T-helper 22 cell (primary cell): ENCODE results near the gene C16orf95.

Source experiments
- DNase-seq: peaks from one replicate; pipeline ENCODE4 v3.0.0-alpha.2; 2020; ENCODE audit warnings: low read depth

C16orf95 gene

GRCh38 chr16:87332150-87332549, 15.0 kb upstream of the C16orf95 start:
- DNase-seq: no peak

GRCh38 chr16:87331241-87331801, 14.1 kb upstream of the C16orf95 start:
- DNase-seq: no peak

GRCh38 chr16:87330646-87331045, 13.5 kb upstream of the C16orf95 start:
- DNase-seq: no peak

GRCh38 chr16:87330257-87330624, 13.0 kb upstream of the C16orf95 start:
- DNase-seq: no peak

DNA sequence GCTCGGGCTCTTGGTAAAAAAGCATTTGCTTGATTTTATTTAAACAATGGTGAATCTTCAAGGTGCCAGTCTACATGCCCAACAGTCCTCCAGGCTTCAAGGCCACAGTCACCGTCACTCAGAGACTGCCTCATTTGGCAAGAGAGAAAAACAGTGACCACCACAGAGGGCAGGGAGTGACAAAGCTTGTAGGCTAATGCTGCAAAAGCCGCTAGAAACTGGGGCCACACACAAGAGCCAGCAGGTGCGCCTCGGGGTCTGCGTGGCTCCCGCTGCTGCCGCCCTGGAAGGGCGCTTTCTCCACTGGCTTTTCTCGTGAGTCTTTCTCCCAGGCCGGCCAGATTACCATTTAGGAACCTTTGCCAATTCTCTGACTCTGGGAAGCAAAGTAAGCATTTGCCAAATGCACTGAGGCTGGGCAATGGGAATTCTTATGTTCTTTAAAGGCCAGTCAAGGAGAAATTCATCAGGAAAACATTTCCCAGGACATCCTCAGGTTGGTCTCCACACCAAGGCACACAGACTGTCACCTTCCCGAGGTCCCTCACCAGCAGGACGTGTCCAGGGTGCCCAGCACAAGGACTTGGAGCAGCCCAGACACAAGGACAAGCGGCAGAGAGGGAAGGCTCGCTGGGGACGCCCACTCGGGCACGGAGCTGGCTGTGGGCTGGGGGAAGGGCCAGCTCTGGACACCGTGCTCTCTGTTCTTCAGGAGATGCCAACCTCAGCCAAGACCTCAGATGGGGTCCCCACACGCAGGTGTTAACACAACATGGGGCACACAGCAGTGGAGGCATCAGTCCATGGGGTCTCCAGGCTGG, 12.5 kb upstream of the C16orf95 start:
- DNase-seq: no peak

DNA sequence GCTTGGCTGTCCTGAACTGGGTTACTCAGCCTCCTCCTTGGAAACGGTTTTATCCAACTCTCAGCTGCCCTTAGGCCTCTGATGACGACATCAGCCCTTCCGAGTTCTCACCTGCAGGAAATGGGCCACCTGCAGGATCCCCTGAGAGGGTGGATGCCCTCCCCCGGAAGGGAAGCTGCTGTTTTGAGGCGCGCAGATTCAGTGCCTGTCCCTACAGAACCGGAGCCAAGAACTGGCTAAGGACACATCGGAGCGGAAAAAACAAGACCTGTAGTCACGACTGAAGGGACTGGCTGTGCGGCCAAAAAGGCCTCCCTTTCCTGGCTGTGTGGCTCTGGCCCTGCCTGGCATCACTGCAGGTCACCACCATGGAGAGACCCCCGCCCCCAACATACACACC, 11.7 kb upstream of the C16orf95 start:
- no peak for DNase-seq

- DNase-seq: no peak
Measured at GRCh38 chr16:87327798-87328495, 10.8 kb upstream of the C16orf95 start.

DNA sequence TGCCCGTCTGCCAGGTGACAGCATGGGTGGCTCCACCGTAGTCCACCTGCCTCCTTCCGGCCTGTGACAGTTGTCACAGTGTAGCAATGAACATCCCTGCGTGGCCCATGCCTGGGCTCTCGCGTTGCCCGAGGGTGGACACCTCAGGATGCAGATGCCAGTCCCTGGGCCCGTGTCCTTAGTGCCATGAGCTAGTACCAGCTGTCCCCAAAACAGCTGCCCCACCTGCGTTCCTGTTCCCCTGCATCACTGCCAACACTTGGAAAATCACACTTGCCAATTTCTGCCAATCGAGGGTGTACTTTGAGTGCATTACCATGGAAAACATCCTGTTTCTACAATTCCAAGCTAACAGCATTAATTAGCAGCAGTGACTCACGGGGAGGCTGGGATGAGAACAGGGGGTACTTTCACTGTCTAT, 9.0 kb upstream of the C16orf95 start:
- DNase-seq: no peak

- no peak for DNase-seq
Measured at GRCh38 chr16:87325423-87325858, 8.2 kb upstream of the C16orf95 start.

GRCh38 chr16:87324411-87325275, 7.5 kb upstream of the C16orf95 start:
- DNase-seq: no peak

DNA sequence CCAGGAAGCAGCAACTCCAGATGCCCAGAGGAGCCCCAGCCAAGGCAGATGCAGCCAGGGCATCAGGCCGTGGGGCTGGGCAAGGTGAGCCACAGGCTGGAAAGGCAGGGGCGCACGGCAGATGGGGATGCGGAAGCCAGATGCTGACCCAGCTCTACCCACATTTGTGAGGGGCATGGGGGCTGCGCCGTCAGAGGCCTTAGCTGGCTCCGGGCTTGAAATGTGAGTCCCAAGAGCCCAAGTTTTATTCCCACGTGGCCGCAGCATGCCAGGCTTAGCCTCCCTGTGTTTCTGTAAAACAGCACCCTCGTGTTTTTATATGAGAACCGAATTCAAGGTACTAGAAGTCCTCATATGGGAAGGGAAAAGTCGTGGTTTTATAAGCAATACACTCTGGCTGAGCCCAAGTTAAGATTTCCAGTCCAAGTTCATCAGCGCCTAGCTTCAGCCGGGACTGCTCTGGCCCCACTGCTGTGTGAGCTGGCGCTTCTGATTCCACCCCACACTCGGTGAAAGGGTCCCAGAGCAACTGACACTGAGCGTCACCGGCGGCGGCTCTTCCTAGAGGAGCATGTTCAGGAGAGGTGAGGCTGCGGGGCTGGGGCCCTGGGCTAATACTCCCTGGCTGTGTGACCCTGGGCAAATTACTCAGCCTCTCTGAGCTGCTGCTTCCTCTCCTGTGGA, 6.7 kb upstream of the C16orf95 start:
- DNase-seq: no peak

DNA sequence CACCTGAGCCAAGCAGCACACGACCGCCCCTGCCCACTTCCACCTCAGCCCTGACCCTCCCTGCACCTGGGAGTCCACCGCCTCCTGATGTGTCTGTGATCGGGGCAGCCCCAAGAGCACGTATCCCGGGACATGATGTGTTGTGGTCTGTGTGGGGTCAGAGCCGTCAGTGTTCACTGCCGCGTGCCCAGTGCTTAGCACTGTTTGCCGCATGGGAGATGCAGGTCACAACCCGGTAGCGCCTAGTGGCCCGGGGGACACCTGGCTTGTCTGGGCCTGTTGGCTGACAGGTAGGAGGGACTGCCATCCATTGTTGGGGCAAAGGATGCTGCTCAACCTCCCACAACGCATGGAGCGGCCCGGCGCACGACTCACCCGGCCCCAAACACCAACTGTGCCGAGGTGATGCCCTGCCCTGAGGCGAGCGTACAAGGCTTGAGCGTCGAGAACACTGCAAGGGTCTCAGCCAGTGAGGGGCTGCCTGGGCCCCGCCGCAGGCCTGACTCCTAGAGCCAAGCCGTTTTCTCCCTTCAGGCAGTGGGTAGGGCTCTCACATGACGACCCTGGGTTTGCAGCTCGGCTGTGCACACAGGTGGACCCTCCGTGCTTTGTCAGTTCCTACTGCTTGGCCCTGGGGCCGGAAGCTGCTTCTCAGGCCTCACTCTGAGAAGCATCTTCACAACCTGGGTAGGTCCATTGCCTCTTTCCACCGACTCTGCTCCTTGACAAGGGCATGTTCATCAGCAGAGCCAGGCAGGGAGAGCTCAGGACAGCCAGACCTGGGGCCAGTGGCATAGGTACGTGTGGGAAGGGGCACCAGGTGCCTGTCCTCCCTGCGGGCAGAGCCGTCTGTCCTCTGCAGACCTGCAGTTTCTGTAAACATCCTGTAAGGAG, 5.9 kb upstream of the C16orf95 start:
- DNase-seq: no peak

DNA sequence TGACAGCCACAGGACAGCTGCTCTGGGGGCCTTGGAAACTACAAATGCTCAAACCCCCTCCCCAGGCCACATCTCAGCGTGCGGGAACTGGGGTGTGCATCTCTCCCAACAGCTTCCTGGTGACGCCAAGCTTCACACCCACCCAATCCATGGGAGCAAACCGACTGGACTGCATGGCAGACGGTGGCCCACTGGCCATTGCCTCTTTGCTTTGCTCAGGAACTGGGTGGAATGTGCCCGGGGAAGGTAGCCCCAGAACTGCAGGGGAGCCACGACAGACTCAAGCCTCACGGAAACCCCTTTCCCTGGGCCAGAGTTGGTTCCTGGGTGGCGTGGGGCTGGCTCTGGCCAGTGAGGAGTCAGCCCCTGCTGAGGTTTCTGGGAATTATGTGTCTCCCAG, 5.2 kb upstream of the C16orf95 start:
- DNase-seq: no peak

DNA sequence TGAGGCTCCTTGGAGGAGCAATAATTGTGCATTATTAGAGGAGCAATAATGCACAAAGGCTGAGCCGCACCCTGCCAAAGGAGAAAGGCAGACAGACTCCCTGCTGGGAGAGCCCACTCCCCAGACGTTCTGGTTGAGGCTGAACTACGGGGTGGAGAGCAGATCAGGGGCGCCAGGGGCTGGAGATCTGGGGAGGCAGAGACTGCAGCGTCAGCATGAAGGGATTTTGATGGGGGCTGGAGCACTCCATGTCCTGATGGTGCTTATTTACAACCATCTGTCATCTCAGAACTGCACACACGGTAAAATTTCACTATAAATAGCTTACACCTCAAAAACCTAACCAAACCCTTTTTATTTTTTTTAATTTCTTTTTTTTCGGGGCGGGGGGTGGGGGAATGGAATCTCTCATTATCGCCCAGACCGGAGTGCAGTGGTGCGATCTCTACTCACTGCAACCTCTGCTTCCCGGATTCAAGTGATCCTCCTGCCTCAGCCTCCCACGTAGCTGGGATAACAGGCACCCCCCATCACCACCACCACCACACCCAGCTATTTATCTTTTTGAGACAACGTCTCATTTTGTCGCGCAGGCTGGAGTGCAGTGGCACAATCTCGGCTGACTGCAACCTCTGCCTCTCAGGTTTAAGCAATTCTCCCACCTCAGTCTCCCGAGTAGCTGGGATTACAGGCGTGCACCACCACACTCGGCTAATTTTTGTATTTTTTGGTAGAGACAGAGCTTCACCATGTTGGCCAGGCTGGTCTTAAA, 4.3 kb upstream of the C16orf95 start:
- no peak for DNase-seq

GRCh38 chr16:87320510-87321227, 3.5 kb upstream of the C16orf95 start:
- DNase-seq: no peak

DNA sequence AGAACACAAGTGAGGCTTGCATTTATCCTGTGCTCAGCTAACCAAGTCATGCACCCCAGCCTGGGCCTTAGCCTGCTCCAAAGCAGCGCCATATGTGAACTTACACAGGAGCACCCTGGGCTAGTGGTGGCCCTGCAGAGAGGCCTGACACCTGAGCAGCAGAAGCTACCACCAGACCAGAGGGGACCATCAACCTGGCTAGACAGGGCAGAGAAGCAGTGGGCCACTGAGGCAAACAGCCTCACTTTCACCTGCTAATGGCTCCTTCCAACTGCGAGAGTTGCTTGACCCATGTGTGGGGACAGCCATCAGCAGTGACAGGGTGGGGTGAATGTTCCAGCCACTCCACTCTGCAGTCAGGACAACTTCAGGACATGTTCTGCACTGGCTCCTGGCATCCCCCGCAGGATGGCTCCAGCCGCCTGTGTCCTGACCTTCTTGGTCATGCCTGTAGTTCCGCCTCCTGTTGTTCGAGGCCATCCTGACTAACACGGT, 2.9 kb upstream of the C16orf95 start:
- DNase-seq: no peak

DNA sequence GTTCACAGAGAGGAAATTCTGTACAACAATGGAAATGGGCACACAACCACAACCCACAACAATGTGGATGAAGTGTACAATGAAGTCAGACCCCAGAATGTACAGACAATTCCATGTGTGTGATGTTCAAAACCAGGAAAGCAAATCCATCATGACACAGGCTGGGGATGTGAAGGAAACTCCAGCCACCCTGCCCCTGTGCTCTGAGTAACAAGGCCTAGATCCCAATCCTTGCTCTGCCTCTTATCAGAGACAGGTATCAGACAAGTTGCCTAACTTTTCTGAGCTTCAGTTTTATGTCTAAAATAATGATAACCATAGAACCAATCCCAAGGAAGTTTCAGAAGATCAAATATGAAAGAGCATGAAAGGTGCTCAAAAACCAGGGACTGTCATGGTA, 1.8 kb upstream of the C16orf95 start:
- no peak for DNase-seq

- DNase-seq: no peak
Measured at GRCh38 chr16:87317750-87318644, 805 bp upstream of the C16orf95 start.
